Globus pallidus (tissue), 1 donor: ENCODE data around the gene PDX1.

ENCODE experiments used
- DNase-seq: peaks from one replicate; pipeline ENCODE4 v3.0.0-alpha.2; 2015; ENCODE audit warnings: low spot score

Gene PDX1

GRCh38 chr13:27922883-27923612 lies 3.2 kb downstream of the PDX1 start:
- DNase-seq = no peak

DNA sequence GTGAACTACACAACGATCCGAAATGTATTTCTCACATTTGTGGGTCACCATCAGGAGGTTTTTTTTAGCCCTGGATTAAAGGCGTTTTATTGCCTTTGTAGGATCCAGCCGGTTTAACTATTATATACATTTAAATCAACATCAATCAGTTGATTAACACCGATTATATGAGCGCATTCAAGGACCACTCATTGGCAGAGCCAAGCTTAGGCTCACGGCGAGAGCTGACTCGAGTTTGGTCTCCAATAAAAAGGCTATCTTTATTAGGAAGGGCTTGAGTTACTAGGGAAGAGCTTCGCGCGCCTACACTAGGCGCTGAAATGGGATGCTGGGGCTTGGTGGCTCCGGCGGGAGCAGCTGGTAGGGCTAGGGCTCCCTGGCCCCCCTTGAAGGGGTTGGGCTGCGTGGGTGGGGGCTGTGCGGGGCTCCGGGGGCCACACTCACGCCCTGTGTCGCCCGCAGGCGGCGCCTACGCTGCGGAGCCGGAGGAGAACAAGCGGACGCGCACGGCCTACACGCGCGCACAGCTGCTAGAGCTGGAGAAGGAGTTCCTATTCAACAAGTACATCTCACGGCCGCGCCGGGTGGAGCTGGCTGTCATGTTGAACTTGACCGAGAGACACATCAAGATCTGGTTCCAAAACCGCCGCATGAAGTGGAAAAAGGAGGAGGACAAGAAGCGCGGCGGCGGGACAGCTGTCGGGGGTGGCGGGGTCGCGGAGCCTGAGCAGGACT lies 4.2 kb downstream of the PDX1 start:
- DNase-seq = no peak

GRCh38 chr13:27924529-27925141 lies 4.8 kb downstream of the PDX1 start:
- DNase-seq = no peak

DNA sequence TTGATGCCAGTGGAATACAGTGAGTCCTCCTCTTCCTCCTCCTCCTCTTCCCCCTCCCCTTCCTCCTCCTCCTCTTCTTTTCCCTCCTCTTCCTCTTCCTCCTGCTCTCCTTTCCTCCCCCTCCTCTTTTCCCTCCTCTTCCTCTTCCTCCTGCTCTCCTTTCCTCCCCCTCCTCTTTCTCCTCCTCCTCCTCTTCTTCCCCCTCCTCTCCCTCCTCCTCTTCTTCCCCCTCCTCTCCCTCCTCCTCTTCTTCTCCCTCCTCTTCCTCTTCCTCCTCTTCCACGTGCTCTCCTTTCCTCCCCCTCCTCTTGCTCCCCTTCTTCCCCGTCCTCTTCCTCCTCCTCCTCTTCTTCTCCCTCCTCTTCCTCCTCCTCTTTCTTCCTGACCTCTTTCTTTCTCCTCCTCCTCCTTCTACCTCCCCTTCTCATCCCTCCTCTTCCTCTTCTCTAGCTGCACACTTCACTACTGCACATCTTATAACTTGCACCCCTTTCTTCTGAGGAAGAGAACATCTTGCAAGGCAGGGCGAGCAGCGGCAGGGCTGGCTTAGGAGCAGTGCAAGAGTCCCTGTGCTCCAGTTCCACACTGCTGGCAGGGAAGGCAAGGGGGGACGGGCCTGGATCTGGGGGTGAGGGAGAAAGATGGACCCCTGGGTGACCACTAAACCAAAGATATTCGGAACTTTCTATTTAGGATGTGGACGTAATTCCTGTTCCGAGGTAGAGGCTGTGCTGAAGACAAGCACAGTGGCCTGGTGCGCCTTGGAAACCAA lies 5.6 kb downstream of the PDX1 start:
- no peak for DNase-seq

DNA sequence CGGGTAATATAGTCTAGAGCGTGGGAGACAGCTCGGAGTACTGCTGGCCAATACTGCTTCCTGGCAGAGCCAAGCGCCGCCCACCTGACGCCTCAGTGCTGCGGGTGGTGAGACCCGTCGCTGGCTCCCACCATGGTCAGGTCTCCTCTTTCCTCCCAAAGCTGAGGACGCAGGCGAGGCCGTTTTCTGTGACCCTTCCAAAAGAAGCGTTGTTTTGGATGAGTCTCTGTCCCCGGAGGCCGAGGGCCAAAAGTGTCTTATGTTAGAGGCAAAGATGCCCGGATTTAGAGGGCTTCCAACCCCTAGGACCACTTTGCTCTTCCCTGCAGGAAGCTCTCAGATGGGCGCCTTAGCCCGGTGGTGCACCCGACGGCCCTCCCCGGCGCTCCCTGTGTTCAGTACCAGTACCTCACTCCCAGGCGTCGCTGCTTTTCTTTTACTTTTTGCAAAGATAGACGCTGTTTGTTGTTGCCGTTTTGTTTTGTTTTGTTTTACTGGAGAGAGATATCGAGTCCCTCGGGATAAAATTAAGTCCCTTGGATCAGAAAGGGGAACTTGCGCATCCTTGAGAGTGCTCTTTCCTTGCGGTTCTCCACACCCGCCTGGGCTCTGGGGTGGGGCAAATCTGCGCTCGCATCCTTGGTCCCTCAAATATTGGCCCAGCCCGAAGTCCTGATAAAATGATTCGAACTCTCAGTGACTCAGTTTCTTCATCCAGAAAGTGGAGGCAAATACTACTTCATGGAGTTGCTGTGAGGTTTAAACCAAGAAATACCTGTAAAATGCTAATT lies 7.0 kb downstream of the PDX1 start:
- DNase-seq = no peak

GRCh38 chr13:27927444-27928352 lies 7.9 kb downstream of the PDX1 start:
- no peak for DNase-seq

GRCh38 chr13:27928353-27928804 lies 8.6 kb downstream of the PDX1 start:
- DNase-seq = no peak

GRCh38 chr13:27928805-27929753 lies 9.3 kb downstream of the PDX1 start:
- DNase-seq = no peak

GRCh38 chr13:27929868-27930267 lies 10.1 kb downstream of the PDX1 start:
- no peak for DNase-seq

DNA sequence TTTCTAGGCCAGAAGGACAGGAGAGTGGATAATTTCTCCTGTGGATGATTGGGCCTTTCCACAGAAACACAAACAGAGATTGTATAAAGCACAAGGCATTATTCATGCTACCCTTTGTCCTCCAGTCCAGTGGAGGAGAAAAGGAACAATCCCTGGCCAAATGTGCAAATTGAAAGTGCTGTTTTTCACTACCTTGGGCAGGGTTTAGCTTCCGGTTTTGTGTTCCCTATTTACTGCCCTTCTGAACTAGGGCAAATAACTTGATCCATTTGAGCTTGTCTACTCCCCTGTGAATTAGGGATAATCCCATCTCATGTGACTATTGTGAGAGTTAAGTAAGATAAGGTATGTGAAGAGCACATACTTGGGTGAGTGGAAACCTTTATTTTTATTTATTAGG lies 13.3 kb downstream of the PDX1 start:
- DNase-seq = no peak

DNA sequence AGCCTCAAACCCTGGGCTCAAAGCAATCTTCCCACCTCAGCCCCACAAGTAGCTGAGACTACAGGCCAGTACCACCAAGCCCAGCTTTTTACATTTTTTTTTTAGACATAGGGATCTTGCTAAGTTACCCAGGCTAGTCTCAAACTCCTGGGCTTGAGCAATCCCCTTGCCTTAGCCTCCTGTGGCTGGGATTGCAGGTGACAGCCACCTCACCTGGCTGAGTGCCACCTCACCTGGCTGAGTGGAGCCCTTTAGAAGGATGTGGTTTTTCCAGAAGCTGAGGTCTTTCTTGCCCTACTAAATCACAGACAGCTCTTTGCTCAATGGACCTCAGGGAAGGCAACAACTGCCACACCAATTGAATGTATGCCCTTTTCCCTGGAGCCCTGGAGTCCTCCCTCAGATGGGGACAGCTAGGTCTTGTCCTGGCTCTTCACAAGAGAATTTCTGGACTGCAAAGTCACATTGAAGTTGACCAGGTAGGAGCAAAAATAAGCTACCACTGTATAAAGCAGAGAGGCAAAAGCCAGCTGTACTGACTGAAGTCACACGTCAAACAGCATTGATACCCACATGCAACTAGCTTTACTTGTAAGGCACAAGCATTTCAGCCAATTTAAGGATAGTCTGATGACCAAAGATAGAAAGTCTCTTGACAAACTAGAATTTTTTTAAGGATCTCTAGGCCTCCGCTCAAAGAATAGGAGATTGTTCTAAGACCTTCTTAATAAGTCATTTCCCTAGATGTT lies 14.0 kb downstream of the PDX1 start:
- no peak for DNase-seq

GRCh38 chr13:27942972-27943371 lies 23.2 kb downstream of the PDX1 start:
- DNase-seq = no peak

- no peak for DNase-seq
These were observed 33.3 kb downstream of the PDX1 start for GRCh38 chr13:27952876-27953675.

- peak; percentile 37 for DNase-seq
These were observed 34.0 kb downstream of the PDX1 start for GRCh38 chr13:27953676-27954405.

- DNase-seq = no peak
These were observed 34.6 kb downstream of the PDX1 start for GRCh38 chr13:27954406-27954851.

GRCh38 chr13:27955014-27955591 lies 35.3 kb downstream of the PDX1 start:
- no peak for DNase-seq
